ENCODE measurements around the gene KRTAP4-12. TPM values are rescaled to one million over a fixed set of nuclear protein-coding genes. Genes with fewer than 3 reads are reported as not detected.
A peak's percentile ranks its signal among the peaks of the same experiment; 100 is the strongest.
"Not testable (repeated sequence)": the region's sequence is repeated elsewhere in the genome, so short reads cannot be mapped to it uniquely, and the experiment has no call there.

The KRTAP4-12 gene
- total RNA-seq, 1 donor from 2014 or later = not detected

DNA sequence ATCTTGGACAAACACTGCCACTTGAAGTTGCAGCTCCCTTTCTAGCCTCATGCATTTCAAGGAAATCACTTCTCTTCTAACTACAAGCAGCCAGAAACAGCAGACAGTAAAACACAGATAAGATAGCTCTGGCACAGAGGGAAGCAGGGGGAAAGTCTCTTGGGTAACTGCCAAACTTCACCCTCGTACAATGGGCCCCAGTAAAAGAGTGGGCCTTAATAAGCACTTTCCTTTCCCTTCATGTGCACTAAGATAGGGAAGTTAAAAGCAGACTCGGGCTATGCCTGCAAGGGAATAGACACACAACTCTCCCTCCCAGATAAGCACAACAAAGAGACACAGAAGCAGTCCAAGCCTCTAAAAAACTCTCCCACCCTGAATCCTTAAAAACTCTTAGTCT is 29.9 kb upstream of the KRTAP4-12 start:
- Histone ChIP-seq H3K27me3 (ENCODE audit: control insufficient read depth, insufficient read depth, low read length) (no peaks in the 10 kb centered on the region), H3K36me3 (ENCODE audit: control insufficient read depth, insufficient read depth, low read length) (no peaks in the 10 kb centered on the region), H3K4me3 (ENCODE audit: low read depth, low read length) (no peak overlapping the region)
- FAIRE-seq (no peak), DNase-seq (ENCODE audit: low read depth) (no peak)
- no peak for TF ChIP-seq CTCF (IDR thresholded peaks at IDR 0.05; ENCODE audit: insufficient read depth, low read length, severe bottlenecking)

DNA sequence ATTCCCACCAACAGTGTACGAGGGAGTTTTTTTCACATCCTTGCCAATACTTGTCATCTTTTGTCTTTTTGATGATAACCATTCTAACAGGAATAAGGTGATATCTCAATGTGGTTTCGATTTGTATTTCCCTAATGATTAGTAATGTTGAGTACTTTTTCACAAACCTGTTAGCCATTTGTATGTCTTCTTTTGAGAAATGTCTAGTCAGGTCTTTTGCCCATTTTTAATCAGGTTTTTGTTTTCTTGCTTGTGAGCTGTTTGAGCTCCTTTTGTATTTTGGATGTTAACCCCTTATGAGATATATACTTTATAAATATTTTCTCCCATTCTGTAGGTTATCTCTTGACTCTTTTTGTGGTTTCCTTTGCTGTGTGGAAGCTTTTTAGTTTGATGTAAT is 27.5 kb upstream of the KRTAP4-12 start:
- FAIRE-seq (no peak), DNase-seq (ENCODE audit: low read depth) (no peak)
- H3K36me3 ChIP-seq (ENCODE audit: control insufficient read depth, insufficient read depth, low read length) = no peaks in the 10 kb centered on the region
- no peaks in the 10 kb centered on the region for H3K27me3 ChIP-seq (ENCODE audit: control insufficient read depth, insufficient read depth, low read length)
- H3K4me3 ChIP-seq (ENCODE audit: low read depth, low read length) = no peak overlapping the region
- TF ChIP-seq CTCF (IDR thresholded peaks at IDR 0.05; ENCODE audit: insufficient read depth, low read length, severe bottlenecking) = no peak

- Histone ChIP-seq H3K27me3 (ENCODE audit: control insufficient read depth, insufficient read depth, low read length) (no peaks in the 10 kb centered on the region), H3K4me3 (ENCODE audit: low read depth, low read length) (no peak overlapping the region), H3K36me3 (ENCODE audit: control insufficient read depth, insufficient read depth, low read length) (no peaks in the 10 kb centered on the region)
- TF ChIP-seq CTCF (IDR thresholded peaks at IDR 0.05; ENCODE audit: insufficient read depth, low read length, severe bottlenecking) = no peak
- FAIRE-seq (no peak), DNase-seq (ENCODE audit: low read depth) (no peak)
Observed at GRCh38 chr17:41150026-41150425, 26.0 kb upstream of the KRTAP4-12 start.

DNA sequence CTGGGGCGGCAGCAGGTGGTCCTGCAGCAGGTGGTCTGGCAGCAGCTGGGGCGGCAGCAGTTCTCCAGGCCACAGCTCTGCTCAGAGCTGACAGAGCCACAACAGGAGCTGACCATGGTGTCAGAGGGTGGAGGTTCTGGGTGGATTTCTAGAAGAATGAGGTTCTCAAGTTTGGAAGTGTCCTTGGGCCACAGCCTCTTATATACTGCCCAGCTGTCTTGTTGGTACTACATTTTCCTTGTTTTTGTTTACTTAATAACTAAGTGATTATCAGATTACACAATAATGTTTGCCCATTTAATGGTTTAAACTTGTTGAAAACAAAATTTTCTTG is 25.6 kb upstream of the KRTAP4-12 start, which contains the start of gene KRTAP4-5:
KRTAP4-5 (minus strand) TSS at position 174 of the 334 bp plus-strand sequence; CDS start at position 116, 58 bp downstream.
- Histone ChIP-seq H3K36me3 (ENCODE audit: control insufficient read depth, insufficient read depth, low read length) (no peaks in the 10 kb centered on the region), H3K4me3 (ENCODE audit: low read depth, low read length) (no peak within 1 kb of the TSS), H3K27me3 (ENCODE audit: control insufficient read depth, insufficient read depth, low read length) (no peaks in the 10 kb centered on the region)
- no peak for TF ChIP-seq CTCF (IDR thresholded peaks at IDR 0.05; ENCODE audit: insufficient read depth, low read length, severe bottlenecking)
- DNase-seq (ENCODE audit: low read depth) = no peak
- FAIRE-seq = no peak

- H3K36me3 ChIP-seq (ENCODE audit: control insufficient read depth, insufficient read depth, low read length); DNase-seq (ENCODE audit: low read depth); H3K4me3 ChIP-seq (ENCODE audit: low read depth, low read length); H3K27me3 ChIP-seq (ENCODE audit: control insufficient read depth, insufficient read depth, low read length): not testable (repeated sequence)
- FAIRE-seq = peak; percentile 36
Observed at GRCh38 chr17:41148971-41149651, 25.1 kb upstream of the KRTAP4-12 start.

GRCh38 chr17:41147531-41148204 is 23.7 kb upstream of the KRTAP4-12 start:
- FAIRE-seq (no peak), DNase-seq (ENCODE audit: low read depth) (no peak)
- Histone ChIP-seq H3K36me3 (ENCODE audit: control insufficient read depth, insufficient read depth, low read length) (no peaks in the 10 kb centered on the region), H3K4me3 (ENCODE audit: low read depth, low read length) (no peak overlapping the region), H3K27me3 (ENCODE audit: control insufficient read depth, insufficient read depth, low read length) (no peaks in the 10 kb centered on the region)
- no peak for TF ChIP-seq CTCF (IDR thresholded peaks at IDR 0.05; ENCODE audit: insufficient read depth, low read length, severe bottlenecking)
